HG03442 (cell line): Measurements from ENCODE around the gene CCR5.
"Not testable (repeated sequence)": the region's sequence is repeated elsewhere in the genome, so short reads cannot be mapped to it uniquely, and the experiment has no call there.

Experiments
- ATAC-seq: cut with Tn5 transposase; IDR thresholded peaks from one replicate; pipeline ENCODE4 v1.9.1; 2021; ENCODE audit warnings: mild to moderate bottlenecking, moderate library complexity; ENCODE audit not compliant: unreplicated experiment

CCR5 gene

DNA sequence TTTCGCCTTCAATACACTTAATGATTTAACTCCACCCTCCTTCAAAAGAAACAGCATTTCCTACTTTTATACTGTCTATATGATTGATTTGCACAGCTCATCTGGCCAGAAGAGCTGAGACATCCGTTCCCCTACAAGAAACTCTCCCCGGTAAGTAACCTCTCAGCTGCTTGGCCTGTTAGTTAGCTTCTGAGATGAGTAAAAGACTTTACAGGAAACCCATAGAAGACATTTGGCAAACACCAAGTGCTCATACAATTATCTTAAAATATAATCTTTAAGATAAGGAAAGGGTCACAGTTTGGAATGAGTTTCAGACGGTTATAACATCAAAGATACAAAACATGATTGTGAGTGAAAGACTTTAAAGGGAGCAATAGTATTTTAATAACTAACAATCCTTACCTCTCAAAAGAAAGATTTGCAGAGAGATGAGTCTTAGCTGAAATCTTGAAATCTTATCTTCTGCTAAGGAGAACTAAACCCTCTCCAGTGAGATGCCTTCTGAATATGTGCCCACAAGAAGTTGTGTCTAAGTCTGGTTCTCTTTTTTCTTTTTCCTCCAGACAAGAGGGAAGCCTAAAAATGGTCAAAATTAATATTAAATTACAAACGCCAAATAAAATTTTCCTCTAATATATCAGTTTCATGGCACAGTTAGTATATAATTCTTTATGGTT is at the start of gene CCR5:
CCR5 (plus strand) TSS at position 108 of the 680 bp plus-strand sequence. CDS start 1,957 bp downstream, outside the sequence.
- no peak for ATAC-seq

DNA sequence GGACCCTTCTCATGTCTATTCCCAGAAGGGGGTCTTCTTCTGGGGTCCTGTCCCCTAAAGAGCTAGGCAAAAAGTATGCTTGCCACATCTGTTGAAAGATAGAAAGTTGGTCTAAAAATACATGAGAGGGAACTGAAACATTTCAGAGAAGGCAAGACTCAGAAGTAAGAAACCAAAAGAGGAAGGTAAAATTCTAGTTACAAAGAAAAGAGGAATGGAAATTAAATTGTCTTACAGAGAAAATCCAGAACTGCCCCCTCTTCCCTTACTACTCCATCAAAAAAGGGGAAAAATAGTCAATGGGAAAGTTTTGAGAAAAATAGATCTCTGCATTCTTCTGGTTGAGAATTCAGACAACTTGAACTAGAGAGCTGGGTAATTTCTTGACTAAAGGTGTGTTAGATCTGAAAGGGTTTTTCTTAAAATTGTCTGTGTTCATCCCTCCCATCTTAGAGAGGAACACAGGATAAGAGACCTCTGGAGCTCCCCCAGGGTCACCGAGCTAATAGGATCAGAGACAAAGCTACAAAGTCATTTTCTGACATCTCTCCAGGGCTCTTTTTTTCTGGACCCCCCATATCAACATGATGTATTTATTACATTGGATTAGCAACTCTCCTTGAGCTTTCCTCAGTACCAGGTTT is 49.2 kb upstream of the CCR5 start:
- no peak for ATAC-seq

GRCh38 chr3:46324036-46324435 is 46.7 kb upstream of the CCR5 start:
- ATAC-seq = no peak

GRCh38 chr3:46325645-46326300 is 45.0 kb upstream of the CCR5 start:
- ATAC-seq = no peak

GRCh38 chr3:46330676-46331075 is 40.1 kb upstream of the CCR5 start:
- ATAC-seq = not testable (repeated sequence)

- no peak for ATAC-seq
Observed at GRCh38 chr3:46334741-46335478, 35.8 kb upstream of the CCR5 start.

DNA sequence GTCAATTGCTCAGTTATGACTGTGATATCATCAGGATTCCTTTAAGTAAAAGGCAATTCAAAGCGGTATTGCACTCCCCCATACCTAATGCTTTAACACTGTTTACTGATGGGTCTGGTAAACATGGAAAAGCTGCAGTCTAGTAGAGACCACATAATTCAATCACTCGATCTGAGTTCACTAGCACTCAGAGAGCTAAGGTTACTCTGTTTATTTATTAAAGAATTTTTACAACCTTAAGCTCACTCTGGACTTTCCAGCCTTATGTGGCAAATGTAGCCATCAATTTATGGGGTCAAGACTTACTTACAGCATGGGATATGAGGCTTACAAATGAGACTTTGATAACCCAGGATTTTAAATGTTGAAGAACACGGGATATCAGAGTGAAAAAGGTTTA is 35.2 kb upstream of the CCR5 start:
- no peak for ATAC-seq

GRCh38 chr3:46337911-46338310 is 32.8 kb upstream of the CCR5 start:
- no peak for ATAC-seq

GRCh38 chr3:46338840-46339239 is 31.9 kb upstream of the CCR5 start:
- no peak for ATAC-seq

- ATAC-seq = no peak
Observed at GRCh38 chr3:46344476-46344875, 26.3 kb upstream of the CCR5 start.

- ATAC-seq = no peak
Observed at GRCh38 chr3:46348823-46349482, 21.8 kb upstream of the CCR5 start.

DNA sequence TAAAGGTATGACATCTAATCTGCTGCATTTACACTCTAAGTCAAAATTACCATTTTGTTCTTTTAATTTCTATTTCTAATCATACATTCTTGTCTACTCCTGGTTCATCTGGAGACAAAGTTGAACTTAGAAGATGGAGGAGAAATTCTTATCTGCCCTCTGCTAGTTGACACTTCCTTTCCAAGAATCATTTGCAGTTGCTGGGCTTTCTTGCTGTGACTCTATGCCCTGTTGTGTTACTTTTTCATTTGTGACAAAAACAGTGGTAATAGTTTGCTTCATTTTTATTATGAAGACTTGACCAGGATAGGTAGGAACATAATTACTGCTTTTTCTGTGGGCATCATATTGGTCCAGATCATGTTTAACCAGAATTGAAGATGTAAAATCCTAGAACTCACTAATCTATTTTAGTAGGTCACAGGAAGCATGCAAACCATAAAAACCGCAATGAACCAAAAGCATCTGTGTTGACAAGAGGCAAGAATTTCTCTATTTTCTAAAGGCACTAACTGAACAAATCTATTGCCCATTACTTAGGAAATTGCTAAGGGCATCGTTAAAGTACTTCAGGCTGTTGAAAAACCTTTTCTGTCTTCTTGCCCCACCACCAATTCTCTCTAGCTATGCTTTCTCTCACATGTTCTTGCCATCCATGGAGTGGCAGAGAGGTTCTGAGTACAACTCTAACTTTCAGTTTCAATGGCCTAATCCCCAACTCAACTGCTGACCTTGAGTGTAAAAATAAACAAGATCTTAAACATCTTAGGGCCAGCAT is 21.1 kb upstream of the CCR5 start:
- no peak for ATAC-seq

- no peak for ATAC-seq
Observed at GRCh38 chr3:46350262-46350565, 20.5 kb upstream of the CCR5 start.

DNA sequence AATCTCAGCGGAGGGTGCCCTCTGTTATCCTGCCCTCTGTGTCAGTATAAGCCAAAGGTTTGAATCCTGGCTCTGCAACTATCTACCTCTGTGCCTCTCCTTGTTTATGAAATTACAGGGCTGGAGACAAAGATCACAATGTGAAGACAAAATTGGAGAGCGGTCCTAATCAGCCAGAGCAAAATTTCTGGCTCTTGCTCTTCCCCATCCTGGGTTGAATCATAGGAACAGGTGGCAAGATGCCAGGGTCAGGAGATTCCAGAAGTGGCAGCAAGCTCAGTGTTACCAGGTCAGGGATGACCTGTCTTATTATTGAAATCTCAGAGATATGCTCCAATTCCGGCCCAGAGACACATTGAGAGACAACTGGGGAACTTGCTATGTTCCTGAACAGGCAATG is 19.1 kb upstream of the CCR5 start:
- ATAC-seq = no peak

DNA sequence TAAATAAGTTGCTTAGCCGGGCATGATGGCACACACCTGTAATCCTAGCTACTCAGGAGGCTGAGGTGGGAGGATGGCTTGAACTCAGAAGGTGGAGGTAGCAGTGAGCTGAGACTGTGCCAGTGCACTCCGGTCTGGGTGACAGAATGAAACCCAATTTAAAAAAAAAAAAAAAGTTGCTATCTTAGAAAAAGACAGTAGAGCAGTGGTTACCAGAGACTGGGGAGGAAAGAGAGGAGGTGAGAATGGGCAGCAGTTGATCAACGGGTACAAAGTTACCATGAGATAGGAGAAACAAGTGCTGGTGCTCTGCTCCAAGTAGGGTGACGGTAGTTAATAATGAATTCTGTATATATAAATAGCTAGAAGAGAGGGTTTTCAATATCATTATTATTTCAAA is 17.7 kb upstream of the CCR5 start:
- no peak for ATAC-seq

DNA sequence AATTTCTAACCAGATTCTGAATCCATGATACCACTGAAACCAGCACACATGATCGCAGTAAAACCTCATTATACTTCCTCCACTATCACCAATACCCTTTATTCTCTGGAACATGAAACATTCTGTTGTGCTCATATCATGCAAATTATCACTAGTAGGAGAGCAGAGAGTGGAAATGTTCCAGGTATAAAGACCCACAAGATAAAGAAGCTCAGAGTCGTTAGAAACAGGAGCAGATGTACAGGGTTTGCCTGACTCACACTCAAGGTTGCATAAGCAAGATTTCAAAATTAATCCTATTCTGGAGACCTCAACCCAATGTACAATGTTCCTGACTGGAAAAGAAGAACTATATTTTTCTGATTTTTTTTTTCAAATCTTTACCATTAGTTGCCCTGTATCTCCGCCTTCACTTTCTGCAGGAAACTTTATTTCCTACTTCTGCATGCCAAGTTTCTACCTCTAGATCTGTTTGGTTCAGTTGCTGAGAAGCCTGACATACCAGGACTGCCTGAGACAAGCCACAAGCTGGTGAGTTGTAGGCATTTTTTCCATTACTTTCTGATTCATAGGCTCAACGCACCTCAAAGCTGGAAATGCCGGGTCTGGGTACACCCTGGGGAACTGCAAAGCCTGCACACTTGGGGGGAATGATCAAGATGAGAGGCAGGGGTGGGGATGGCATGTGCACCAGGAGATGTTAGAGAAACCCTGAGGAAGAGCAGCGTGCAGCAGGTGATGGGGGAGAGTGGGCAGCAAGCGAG is 16.9 kb upstream of the CCR5 start, which contains the start of gene CCR2:
CCR2 (plus strand) TSS at position 465 of the 764 bp plus-strand sequence. CDS start 3,417 bp downstream, outside the sequence.
- no peak for ATAC-seq

GRCh38 chr3:46354478-46354877 is 16.3 kb upstream of the CCR5 start:
- ATAC-seq = no peak

DNA sequence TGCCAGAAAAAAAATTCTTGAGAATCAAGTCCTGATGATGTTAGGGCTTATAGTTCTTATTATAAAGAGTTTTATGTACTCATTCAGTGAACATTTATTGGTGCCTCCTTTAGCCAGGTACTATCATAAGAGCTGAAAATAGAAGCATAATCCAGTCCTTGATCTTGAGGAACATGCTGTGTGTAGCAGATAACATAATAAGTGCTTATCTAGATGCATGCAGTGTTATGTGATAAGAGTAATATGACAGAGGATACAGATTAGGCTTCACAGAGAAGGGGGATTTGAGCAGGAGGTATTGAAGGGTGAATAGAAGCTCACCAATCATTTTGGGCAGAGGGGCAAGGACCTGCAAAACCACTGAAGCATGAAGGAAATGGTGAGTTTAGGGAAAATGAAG is 15.8 kb upstream of the CCR5 start:
- ATAC-seq = no peak

DNA sequence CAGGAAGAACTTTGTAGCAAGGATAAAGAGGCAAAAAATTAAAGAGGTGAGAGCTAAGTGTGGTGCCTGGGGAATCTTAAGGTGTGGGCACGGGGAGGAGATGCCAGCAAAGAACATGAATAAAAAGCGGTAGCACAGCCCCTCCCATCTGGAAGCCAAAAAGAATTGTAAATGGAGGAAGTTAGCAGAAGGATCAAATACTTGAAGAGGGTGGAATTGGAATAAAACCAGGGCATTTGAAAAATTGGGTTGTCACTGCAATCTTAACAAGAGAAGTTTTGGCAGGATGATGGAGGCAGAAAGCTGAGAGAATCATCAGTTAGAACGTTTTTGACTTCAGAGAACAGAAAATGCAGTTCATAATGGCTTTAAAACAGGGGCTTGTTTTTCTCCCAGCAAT is 14.5 kb upstream of the CCR5 start:
- no peak for ATAC-seq

- ATAC-seq = no peak
Observed at GRCh38 chr3:46356909-46357308, 13.8 kb upstream of the CCR5 start.
